ENCODE data around the gene NPRL2. TPM values are rescaled to one million over a fixed set of nuclear protein-coding genes. Genes with fewer than 3 reads are reported as not detected.

Gene NPRL2
- total RNA-seq, 1 donor = 19.7 TPM

DNA sequence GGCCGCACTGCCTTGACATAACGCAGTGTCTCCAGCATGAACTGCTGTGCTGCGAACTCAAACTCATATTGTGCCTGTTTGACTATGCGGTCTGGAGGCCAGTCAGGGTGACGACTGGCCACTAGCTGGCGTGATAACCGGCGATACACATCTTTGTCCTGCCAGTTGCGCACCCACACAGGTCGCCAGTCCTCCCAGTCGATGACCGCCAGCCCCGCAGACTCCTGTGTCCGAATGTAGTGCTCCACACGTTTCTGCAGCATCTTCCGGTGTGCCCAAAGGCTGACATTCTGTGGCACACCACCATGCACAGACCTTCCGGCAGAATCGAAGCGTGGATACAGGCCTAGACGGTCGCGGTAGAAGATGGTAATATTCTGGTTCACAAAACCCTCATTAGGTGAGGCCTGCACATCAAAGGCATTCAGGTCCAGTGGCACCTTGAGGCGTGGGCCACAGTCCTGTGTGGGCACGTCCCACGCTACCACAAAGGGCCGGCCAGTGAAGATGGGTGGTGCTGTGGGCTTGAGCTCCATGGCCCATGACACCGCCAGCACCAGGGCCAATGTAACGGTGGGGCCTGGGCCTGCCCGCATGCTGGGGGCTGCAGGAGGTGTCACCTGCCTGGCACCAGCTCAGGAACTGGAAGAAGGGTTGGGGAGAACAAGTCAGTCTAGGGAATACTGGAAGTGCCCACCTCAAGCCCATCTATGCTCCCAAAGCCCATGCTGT, 30.5 kb downstream of the NPRL2 start:
- TF ChIP-seq, protein P1, sequence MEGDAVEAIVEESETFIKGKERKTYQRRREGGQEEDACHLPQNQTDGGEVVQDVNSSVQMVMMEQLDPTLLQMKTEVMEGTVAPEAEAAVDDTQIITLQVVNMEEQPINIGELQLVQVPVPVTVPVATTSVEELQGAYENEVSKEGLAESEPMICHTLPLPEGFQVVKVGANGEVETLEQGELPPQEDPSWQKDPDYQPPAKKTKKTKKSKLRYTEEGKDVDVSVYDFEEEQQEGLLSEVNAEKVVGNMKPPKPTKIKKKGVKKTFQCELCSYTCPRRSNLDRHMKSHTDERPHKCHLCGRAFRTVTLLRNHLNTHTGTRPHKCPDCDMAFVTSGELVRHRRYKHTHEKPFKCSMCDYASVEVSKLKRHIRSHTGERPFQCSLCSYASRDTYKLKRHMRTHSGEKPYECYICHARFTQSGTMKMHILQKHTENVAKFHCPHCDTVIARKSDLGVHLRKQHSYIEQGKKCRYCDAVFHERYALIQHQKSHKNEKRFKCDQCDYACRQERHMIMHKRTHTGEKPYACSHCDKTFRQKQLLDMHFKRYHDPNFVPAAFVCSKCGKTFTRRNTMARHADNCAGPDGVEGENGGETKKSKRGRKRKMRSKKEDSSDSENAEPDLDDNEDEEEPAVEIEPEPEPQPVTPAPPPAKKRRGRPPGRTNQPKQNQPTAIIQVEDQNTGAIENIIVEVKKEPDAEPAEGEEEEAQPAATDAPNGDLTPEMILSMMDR (IDR thresholded peaks at IDR 0.05; ENCODE audit: insufficient read depth, low read length) = no peak

DNA sequence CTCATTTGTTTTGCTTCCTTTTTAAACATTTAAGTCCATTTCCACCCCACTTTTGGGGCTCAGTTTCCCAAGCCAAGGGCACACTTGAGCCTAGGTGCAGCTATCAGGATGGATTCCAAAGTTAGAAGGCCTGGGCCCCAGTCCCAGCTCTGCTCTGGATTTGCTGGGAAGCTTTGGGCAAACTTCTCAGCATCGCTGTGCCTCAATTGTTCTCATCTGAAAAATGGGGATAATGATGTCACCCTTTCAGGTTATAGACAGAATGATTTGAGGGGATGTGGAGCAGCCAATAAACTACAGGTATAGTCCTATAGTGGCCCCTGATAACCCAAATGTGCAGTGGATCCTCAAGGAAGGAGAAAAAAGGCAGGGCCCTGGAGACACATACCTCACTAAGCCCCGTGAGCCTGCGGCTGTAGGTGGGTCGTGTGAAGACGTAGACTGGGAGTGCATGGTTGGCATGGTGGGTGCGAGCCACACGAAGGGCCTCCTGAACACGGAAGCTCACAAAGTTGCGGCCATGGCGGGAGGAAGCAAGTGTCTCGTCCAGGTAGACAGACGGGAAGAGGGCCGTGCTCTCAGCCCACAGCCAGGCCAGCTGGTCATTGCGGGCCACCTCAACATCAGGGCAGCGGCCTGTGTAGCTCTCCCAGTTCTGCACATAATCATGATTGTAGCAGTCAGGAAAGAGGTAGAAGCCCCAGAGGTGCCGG, 31.2 kb downstream of the NPRL2 start:
- TF ChIP-seq, protein P1 (IDR thresholded peaks at IDR 0.05; ENCODE audit: insufficient read depth, low read length) = no peak
- no peak for DNase-seq (ENCODE audit: low read depth)
- H3K4me3 ChIP-seq (ENCODE audit: low read depth, low read length) = no peak overlapping the region

More for the DNA sequence above, 30.5 kb downstream of the NPRL2 start:
- H3K4me3 ChIP-seq (ENCODE audit: low read depth, low read length) = peak overlapping the region; percentile 84
- DNase-seq (ENCODE audit: low read depth) = no peak

DNA sequence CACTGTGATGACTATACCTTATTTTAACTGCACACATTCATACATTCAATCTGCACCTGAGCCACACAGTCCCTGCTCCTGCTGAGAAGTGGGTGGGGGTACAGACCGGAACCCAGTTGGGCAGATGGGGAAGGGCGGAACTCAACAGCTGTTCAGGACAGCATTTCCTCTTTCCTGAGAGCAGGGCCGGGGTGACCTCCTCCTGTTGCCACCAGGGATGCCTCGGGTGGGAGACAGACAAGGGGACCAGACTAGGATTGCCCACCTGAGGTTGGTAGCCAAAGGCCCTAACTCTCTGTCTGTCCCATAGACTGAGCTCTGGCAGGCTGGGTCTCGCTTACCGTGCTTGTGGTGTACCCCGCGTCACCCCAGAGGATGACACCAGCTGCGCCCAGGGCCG, 32.0 kb downstream of the NPRL2 start:
- no peak overlapping the region for H3K4me3 ChIP-seq (ENCODE audit: low read depth, low read length)
- TF ChIP-seq, protein P1 (IDR thresholded peaks at IDR 0.05; ENCODE audit: insufficient read depth, low read length) = no peak
- no peak for DNase-seq (ENCODE audit: low read depth)

DNA sequence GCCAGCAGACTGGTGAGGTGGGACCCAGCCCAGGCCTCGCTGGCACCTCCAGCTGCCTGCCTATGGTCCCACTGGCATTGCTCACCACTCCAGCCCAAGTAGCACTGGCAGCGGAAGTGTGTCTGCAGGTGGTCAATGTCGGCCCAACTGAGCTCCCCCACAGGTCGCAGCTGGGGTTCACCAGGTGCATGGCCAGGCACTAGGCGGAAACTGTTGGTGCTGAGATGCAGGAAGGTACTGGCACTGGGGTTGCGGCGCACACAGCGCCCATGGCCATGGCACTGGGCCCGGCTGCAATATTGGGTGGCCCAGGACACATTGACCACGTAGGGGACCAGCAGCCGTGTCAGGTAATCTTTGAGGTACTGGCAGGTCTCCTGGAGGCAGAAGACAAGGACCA, 32.4 kb downstream of the NPRL2 start:
- TF ChIP-seq, protein P1 (IDR thresholded peaks at IDR 0.05; ENCODE audit: insufficient read depth, low read length) = no peak
- DNase-seq (ENCODE audit: low read depth) = no peak
- no peak overlapping the region for H3K4me3 ChIP-seq (ENCODE audit: low read depth, low read length)

DNA sequence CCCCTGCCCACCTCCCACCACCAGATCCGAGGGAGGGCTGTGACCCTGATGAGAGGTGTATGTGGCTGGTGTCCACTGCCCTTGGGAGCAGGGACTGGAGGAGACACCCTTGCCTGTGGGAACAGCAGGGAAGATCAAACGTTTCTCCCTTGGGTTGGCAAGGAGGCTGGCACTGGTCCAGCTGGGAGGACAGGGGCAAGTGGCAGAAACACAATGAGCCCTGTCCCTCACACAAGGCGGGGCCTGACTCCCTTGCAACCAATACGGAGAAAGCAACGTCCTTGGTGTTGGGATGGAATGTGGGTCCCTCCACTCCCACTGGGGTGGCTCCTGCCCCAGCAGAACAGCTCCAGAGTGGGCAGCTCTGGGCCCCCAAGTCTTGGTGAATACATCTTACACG, 33.3 kb downstream of the NPRL2 start:
- no peak overlapping the region for H3K4me3 ChIP-seq (ENCODE audit: low read depth, low read length)
- TF ChIP-seq, protein P1 (IDR thresholded peaks at IDR 0.05; ENCODE audit: insufficient read depth, low read length) = no peak
- DNase-seq (ENCODE audit: low read depth) = no peak

DNA sequence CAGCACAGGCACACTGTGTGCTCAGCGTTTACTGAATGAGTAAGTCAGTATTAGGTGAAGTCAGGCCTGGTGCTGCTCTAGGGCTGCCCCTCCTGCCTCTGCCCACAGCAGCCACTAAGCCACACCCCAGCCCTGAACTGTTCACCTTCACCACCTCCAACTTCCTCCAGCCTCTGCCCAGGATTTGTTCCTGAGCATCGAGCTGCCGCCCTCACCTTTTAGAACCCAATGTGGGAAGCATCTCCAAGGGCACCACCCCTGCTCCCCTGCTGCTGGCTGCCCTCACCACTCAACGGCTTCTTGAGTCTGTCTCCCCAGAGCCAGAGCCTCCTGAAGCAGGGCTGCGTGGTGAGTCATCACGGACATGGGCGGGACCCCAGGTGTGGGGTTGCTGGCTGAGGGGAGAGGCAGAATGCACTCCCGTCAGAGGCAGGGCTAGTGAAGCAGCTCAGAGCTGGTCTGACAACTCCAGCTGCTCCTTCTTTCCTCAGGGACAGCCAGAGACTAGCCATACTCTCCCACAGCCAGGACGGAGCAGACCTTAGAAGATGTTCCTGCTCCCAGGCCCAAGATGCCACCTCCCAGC, 33.8 kb downstream of the NPRL2 start:
- TF ChIP-seq, protein P1 (IDR thresholded peaks at IDR 0.05; ENCODE audit: insufficient read depth, low read length) = no peak
- no peak for DNase-seq (ENCODE audit: low read depth)
- H3K4me3 ChIP-seq (ENCODE audit: low read depth, low read length) = no peak overlapping the region

All from fibroblast of the aortic adventitia (primary cell).